ENCODE results near the gene SSR2. TPM values are rescaled to one million over a fixed set of nuclear protein-coding genes. Genes with fewer than 3 reads are reported as not detected.
A peak's percentile ranks its signal among the peaks of the same experiment; 100 is the strongest.

SSR2 gene
- total RNA-seq, 1 donor from 2014 or later: 450 TPM

GRCh38 chr1:155967341-155968050 lies 53.3 kb downstream of the SSR2 start:
- no peak overlapping the region for H3K4me3 ChIP-seq (ENCODE audit: low read depth, low read length)
- TF ChIP-seq CTCF (conservative IDR thresholded peaks at IDR 0.05; ENCODE audit: low read depth, low read length): no peak
- DNase-seq (ENCODE audit: low read depth): no peak

GRCh38 chr1:155966750-155967149 lies 54.0 kb downstream of the SSR2 start:
- DNase-seq (ENCODE audit: low read depth): no peak
- no peak overlapping the region for H3K4me3 ChIP-seq (ENCODE audit: low read depth, low read length)
- no peak for TF ChIP-seq CTCF (conservative IDR thresholded peaks at IDR 0.05; ENCODE audit: low read depth, low read length)

- TF ChIP-seq CTCF (conservative IDR thresholded peaks at IDR 0.05; ENCODE audit: low read depth, low read length): peak; percentile 31
- DNase-seq (ENCODE audit: low read depth): no peak
- H3K4me3 ChIP-seq (ENCODE audit: low read depth, low read length): no peak overlapping the region
Measured at GRCh38 chr1:155966135-155966534, 54.6 kb downstream of the SSR2 start.

DNA sequence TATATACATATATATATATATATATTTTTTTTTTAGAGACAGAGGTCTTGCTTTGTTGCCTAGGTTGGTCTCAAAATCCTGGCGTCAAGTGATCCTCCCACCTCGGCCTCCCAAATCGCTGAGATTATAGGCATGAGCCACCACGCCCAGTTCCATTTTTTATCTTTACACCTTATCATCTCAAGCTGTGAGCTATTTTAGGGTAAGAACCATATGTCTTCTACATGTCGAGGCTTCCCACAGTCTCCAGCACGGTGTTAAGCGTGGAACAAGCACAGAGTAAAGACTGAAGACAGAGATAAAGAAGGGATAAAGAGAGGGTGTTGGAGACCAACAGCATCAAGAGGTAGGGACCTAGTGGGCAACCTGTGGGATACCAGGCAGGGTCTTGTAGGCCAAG lies 56.6 kb downstream of the SSR2 start:
- no peak overlapping the region for H3K4me3 ChIP-seq (ENCODE audit: low read depth, low read length)
- TF ChIP-seq CTCF (conservative IDR thresholded peaks at IDR 0.05; ENCODE audit: low read depth, low read length): no peak
- DNase-seq (ENCODE audit: low read depth): no peak

DNA sequence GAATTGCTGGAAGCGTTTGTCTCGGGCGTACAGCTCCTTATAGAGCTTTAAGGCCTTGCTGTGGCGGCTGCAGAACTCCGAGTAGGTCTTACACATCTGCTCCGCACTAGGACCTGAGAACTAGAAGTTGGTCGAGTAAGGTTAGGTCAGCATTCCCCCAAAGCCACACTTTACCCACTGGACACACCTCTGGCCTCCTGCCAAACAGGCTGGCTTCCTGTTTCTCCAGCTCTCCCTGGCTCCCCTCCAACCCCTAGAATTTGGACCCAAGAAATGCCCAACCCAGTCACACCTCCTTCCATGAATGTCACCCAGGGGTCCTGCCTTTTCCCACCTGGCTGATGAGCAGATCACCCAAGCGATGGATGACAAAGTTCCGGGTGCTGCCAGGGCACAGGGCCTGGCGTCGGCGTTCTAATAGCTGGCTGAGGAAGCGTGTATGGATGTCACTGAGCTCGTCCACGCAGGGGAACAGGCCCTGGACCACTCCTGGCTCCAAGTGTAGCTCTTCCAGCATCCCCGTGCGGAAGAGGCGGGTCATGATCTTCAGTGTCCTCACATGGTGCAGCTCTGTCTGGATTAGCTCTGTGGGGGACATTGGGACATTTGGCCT lies 58.0 kb downstream of the SSR2 start:
- no peak for TF ChIP-seq CTCF (conservative IDR thresholded peaks at IDR 0.05; ENCODE audit: low read depth, low read length)
- H3K4me3 ChIP-seq (ENCODE audit: low read depth, low read length): no peak overlapping the region
- DNase-seq (ENCODE audit: low read depth): no peak

DNA sequence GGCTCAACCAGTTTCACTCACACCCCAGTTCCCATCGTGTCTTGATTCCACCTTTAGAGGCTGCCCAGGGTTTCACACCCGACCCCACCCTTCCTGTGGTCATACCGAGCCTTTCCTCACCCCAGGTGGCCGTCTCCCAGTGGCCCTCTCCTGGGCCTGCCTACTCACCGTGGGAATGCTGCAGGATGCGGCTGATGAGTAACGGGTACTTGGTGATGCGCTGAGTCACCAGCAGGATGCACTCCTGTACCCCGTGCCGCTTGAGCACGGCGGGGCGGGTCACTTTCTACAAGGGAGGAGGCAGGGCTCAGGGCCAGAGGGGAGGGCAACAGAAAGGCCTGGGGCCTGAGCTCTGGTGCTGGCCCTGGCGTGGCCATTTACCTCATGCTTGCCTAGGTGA lies 58.8 kb downstream of the SSR2 start:
- peak; percentile 55 for TF ChIP-seq CTCF (conservative IDR thresholded peaks at IDR 0.05; ENCODE audit: low read depth, low read length)
- H3K4me3 ChIP-seq (ENCODE audit: low read depth, low read length): no peak overlapping the region
- DNase-seq (ENCODE audit: low read depth): peak; percentile 77

Data from epithelial cell of proximal tubule (primary cell).